ENCODE measurements around the gene CRMP1. TPM values are rescaled to one million over a fixed set of nuclear protein-coding genes. Genes with fewer than 3 reads are reported as not detected.

Gene CRMP1
- total and polyA plus RNA-seq, 2 of the 8 experiments (the other 6 are each of a cell fraction or from before 2014, with no cell fraction given), result 120 to 131 TPM

DNA sequence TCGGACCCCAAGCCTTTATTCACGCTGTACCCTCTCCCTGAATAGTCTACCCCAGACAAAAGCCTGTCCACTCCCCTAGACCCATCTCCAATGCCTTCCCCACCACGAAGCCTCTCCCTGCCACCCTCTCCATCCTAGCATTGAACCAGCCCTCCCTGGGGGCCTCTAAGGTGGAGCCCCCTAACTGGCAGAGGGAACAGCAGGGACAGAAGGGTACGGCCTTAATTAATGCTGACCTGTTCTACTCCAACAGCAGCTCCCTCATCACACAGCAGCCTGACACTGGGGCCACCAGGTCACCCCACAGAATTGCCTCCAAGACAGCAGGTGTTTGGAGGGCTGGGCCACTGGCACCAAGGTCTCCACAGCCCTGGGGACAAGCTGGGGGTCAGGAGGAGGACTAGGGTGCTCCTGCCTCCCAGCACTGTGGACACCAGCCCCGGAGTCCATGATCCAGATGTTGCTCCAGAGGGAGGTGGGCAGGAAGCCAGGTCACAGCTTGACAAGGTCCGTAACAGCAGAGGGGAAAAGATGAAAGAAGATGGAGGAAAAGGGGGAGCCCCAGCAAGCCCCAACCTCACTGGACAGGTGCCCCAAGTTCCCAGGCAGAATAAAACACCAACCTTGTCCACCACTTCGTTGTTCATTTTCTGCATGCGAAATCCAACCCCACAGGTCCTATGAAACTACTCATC, 3.7 kb downstream of the CRMP1 start (continued):
- no peak for TF ChIP-seq POLR2AphosphoS5 (IDR thresholded peaks at IDR 0.05; ENCODE audit: low read depth, low read length)
- TF ChIP-seq POLR2A (IDR thresholded peaks at IDR 0.05; ENCODE audit: control extremely low read depth in 1 of 2, low read depth in 2 of 2, low read length in 2 of 2), result no peak
- TF ChIP-seq ASH2L (IDR thresholded peaks at IDR 0.05; ENCODE audit: low read length), result no peak
- TF ChIP-seq CHD1 (IDR thresholded peaks at IDR 0.05; ENCODE audit: low read depth, low read length), result no peak
- TF ChIP-seq HDAC2 (IDR thresholded peaks at IDR 0.05; ENCODE audit: borderline replicate concordance in 1 of 2, low read depth in 2 of 2, low read length in 2 of 2), result no peak

Measured in H1 (cell line).